ENCODE data around the gene CNN1.

CNN1 gene

DNA sequence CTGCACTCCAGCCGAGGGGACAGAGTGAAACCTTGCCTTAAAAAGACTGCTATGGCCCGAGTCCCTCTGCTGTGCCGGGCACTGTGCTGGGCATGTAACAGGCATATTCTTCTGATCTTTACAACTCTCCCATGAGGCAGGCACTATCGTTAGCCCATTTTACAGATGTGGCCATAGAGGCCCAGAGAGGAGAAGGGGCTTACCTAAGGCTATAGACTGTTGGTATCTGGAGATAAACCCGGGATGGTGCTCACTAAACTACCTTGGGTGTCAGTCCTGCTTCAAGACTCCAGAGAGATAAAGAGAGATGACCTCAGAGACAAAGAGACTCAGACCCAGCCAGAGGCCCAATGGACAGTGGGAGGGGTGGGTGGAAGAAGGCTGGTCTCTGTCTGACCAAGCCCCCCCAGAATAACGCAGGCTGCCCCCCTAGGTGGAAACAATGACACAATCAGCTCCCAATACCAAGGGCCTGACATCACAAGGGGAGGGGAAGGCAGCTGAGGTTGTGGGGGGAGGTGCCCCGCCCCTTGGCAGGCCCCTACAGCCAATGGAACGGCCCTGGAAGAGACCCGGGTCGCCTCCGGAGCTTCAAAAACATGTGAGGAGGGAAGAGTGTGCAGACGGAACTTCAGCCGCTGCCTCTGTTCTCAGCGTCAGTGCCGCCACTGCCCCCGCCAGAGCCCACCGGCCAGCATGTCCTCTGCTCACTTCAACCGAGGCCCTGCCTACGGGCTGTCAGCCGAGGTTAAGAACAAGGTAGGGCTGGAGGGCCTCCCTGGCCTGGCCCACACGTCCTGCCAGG is at the start of gene CNN1:
CNN1 (plus strand) TSS at position 620 of the 805 bp plus-strand sequence; CDS start at position 697, 77 bp downstream.
- DNase-seq (ENCODE audit: low spot score), result peak; percentile 60
- FAIRE-seq, result no peak

DNA sequence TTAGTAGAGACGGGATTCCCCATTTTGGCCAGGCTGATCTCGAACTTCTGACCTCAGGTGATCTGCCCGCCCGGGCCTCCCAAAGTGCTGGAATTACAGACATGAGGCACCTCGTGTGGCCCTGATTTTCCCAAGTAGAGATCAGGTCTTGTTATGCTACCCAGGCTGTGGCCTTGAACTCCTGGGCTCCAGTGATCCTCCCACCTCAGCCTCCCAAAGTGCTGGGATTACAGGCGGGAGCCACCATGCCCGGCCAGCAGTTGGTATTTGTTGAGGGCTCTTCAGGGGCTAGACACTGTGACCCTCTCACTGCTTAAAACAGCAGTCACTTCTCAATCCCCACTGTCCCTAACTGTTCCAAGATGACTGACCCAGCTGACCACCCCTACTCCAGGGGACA is 49.3 kb upstream of the CNN1 start:
- no peak for DNase-seq (ENCODE audit: low spot score)
- no peak for FAIRE-seq

DNA sequence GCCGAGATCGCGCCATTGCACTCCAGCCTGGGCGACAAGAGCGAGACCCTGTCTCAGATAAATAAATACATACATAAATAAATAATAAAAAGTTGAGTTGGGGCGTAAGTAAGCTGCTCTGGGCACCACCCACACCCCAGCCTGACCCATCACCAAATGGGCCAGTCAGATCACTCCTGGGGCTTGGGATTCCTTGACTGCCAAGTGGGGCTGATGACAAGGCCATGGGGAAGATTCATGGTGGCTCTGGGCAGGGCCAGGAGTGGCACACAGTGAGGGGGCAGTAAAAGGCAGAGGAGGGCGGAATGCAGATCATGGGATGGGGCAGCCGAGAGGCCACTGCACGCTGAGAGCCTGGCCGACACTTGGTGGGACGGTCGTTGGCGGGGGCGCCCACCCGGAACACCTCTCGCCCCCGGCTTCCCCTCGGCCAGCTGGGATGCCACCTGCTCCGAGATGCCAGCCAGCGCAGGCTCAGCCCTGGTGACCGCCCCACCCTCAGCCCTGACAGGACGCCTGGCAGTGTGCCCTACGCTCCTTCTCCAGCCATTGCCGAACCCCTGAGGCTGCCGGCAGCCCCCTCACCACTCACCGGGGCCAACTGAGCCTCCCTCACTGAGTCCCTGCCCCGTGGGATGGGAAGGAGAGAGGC is 43.9 kb upstream of the CNN1 start:
- no peak for DNase-seq (ENCODE audit: low spot score)
- FAIRE-seq, result no peak

DNA sequence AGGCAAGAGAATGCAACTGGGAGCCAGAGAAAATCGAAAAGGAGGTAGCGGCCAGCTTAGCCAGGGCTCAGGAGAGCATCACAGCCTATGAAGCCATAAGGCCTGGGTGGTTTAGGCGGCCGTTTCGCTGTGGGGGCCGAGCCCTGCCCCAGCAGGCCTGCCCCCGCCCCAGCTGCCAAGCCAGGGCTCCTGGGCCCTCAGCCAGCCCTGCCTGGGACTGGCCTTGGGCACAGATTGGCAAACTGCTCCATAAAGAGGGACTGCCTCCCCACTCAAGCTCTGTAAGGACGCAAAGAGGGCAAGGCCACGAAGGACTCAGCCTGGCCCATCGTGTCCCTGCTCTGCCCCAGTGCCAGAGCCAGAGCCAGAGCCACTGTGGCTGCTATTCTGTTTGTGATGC is 43.2 kb upstream of the CNN1 start:
- DNase-seq (ENCODE audit: low spot score) (no peak), FAIRE-seq (no peak)

DNA sequence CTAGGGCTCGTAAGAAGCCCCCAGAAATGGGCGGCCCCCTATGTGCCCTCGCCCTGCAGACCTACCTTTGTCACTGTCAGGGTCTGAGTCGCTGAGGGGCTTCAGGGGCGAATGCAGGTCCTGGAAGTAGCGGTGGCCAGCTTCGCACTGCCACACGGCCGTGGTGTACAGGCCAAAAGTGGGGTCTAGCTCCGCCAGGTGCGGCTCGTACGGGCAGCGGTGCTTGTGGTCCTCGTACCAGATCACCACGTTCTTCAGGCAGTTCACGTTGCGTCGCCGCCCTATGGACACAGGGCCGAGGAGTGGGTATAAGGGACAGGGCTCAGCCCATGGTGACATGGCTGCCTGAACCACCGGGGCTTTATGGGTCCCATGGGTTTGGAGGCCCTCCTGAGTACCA is 42.8 kb upstream of the CNN1 start:
- DNase-seq (ENCODE audit: low spot score), result no peak
- no peak for FAIRE-seq

DNA sequence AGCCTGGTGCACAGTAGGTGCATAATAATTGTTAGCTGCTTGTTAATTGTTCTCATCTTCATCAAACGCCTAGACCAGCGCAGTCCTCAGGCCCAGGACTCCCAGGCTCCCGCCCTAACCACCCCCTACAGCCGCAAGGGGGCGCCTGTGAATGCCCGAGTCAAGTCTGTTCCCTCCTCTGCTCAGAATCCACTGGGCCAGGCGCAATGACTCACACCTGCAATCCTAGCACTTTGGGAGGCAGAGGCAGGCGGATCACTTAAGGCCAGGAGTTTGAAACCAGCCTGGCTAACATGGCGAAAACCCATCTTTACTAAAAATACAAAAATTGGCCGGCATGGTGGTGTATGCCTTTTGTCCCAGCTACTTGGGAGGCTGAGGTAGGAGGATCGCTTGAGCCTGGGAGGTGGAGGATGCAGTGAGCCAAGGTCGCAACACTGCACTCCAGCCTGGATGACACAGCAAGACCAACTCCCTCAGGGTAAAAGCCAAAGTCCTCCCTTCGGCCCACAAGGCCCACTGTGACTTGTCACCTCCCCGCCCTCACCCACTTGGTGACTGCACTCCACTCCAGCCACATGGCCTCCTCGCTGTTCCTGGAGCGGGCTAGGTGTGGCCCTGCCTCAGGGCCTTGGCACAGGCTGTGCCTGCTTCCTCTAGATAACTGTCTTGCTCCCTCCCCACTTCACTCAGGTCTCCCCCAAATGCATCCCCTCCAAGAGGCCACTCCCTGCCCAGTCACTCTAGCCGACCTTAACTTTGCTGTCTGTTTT is 42.1 kb upstream of the CNN1 start:
- peak; percentile 65 for DNase-seq (ENCODE audit: low spot score)
- no peak for FAIRE-seq

DNA sequence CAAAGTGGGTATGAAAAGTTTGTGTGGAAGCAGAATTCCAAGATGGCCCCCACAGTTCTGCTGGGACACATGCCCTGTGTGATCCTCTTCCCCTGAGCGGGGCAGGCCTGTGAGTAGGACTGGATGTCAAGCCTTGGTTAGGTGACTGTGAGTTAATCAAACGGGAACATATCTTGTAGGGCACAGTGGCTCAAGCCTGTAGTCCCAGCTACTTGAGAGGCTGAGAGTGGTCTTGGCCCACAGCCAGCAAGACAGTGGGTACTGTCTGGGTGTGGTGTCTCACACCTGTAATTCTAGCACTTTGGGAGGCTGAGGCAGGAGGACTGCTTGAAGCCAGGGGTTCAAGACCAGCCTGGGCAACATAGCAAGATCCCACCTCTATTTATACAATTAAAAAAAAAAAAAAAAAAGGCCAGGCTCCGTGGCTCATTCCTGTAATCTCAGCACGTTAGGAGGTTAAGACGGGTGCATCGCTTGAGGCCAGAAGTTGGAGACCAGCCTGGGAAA is 39.4 kb upstream of the CNN1 start:
- no peak for DNase-seq (ENCODE audit: low spot score)
- FAIRE-seq, result no peak

DNA sequence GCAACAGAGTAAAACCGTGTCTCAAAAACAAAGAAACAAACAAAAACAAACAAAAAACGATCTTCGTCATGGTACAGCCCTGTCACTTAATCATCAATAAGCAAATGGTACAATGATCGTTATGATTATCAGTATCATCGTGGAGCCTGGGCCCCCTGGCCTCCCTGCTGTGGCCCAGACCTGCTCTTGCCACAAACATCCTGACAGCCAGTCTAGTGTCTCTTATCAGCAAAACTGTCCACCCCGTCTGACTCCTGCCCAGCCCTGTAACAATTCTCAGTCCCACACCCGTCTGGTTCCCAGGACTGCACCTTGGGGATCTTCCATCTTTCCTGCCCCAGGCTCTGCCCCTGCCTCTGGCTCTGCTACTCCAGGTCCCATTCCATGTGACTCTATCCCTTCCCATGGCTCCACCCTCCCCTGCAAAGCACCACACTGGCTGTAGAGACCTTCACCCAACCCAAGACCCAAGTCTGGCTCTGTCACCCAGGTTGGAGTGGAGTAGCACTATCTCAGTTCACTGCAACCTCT is 38.7 kb upstream of the CNN1 start:
- FAIRE-seq (no peak), DNase-seq (ENCODE audit: low spot score) (no peak)

DNA sequence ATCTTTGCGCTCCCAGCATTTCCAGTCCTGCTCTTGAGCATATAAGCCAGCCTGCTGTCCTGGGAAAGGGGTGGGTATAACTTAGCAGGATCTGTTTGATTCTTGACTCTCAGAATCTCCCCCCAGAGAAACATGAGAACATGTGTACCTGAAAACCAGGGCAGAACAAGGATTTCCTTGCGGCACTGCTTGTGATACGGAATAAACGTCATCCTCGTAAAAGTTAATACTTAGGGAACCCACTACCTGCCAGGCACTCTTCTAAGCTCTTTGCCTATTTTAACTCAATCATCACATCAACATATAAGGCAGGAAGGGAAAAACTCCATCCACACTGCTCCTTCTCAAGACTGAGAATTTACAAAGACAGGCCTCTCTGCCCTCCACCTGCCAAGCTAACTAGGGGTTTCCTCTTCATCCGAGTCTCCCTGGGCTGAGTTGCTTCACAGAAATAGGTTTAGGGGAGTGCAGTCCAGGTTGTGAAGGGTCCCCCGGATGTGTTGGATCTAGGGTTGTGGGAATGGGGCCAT is 34.1 kb upstream of the CNN1 start:
- FAIRE-seq (no peak), DNase-seq (ENCODE audit: low spot score) (no peak)

DNA sequence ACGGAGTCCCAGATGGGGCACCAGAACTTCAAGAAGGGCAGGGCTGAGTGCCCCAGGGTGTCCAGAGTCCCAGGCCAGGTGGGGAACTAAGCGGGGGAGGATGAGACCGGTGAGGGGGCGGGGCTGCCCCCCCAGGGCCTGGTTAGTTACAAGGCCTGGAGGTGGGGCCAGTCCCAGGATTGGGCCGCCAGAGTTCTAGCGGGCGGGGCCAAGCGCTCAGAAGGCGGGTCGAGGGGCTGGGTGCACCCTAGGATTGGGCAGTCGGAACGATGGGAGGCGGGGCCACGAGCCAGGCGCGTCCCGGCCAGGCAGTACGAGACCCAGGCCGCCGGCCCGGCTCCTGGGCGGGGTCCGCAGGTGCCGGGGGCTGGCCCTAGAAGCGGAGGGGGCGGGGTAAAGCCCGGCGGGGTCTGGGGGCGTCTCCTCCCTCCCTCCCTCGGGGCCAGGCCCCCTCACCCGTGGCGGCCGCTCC is 33.6 kb upstream of the CNN1 start:
- DNase-seq (ENCODE audit: low spot score) (peak; percentile 95), FAIRE-seq (no peak)

DNA sequence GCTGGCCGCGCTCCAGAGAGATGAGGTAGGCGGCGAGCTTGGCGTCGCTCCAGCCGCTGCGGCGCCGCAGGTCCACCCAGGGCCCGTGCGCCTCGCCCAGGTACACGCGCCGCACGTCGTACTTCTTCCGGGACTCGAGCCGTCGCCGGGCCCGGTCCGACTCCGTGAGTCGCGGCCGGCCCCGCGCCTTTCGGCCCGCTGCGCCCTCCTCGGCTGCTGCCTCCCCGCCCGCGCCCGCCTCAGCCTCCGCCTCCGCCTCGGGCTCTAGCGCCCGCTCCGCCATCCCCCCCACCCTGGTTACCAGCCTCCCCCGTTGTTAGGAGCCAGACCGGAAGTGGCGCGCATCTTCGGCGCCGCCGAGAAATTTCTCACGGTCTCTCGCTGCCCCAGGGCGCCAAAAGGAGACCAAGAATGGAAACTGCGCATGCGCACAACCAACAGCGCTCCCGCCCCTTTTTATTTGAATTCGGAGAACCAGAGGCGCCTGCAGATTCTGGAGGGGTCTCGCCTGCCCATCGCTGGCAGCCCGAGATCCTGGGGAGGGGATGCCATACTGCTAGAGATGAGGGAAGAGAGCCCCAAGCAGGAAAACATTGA is 33.0 kb upstream of the CNN1 start, which contains the start of gene ZNF653:
ZNF653 (minus strand) TSS at position 336 of the 597 bp plus-strand sequence; CDS start at position 283, 53 bp downstream.
- DNase-seq (ENCODE audit: low spot score) (peak; percentile 91), FAIRE-seq (no peak)

DNA sequence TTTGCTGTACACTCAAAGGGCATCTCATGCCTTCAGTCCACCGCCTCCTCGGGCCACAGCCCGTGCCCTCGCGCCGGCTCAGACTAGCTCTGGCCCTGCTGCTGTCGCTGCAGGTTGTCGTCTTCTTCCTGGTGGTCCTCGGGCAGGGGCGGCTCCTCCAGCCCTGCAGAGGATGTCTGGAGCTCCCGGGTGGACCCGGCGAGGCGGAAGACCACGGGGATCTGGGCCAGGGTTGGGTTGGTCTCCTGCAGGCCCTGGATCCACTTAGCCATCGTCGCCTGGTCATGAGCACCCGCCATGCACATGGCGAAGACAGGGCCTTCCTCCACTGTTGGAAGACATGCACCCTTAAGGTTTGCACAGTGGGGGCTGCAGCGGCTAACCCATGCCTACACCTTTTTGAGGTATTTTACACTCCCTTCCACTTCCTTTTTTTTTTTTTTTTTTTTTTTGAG is 32.5 kb upstream of the CNN1 start:
- FAIRE-seq, result no peak
- no peak for DNase-seq (ENCODE audit: low spot score)

DNA sequence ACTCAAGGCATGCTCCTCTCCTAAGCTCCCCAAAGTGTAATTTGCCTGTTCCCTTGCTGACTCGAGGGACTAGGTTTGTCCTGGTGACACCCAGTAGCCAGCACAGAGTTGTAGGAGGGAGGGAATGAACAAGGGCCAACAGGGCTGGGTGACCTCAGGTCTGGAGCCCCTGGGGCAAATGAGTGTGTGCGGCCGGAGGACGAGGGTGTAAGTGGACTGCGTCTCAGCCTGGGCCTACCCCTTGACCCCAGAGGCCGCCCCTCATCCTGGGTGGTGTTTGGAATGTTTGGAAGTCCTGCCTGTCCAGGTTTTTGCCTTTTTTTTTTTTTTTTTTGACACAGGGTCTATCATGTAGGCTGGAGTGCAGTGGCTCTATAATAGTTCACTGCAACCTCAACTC is 31.7 kb upstream of the CNN1 start:
- DNase-seq (ENCODE audit: low spot score), result no peak

DNA sequence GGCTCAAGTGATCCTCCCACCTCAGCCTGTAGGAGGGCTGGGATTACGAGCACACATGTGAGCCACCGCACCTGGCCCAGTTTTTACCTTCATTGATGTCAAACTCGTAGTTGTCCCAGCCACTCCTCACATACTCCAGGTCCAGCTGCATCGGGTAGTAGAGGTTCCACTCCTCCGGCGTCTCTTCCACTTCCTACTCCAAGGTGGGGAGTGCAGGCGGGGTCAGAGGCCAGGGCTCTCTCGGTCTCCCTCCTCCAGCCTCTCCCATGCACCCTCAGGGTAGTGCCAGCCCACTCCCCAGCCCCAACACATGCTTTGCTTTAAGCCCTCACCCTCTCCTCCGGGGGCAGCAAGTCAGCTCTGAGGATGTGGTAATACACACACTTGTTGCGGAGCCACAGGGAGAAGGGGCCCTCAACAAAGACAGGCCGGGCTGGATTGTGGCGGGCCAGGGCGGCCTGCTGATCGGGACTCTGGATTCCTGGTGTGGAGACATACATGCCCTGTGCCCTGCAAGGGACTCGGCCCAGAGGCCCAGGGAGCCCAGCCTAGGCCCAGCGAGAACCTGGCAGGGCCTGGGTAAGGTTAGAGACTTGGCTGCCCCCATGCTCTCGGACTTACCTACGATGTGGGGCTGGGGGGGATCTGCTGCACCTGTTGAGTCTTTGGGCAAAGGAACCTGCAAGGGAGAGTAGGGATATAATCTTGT is 31.1 kb upstream of the CNN1 start:
- no peak for FAIRE-seq
- DNase-seq (ENCODE audit: low spot score), result no peak

More for the DNA sequence above, 31.7 kb upstream of the CNN1 start:
- no peak for FAIRE-seq

DNA sequence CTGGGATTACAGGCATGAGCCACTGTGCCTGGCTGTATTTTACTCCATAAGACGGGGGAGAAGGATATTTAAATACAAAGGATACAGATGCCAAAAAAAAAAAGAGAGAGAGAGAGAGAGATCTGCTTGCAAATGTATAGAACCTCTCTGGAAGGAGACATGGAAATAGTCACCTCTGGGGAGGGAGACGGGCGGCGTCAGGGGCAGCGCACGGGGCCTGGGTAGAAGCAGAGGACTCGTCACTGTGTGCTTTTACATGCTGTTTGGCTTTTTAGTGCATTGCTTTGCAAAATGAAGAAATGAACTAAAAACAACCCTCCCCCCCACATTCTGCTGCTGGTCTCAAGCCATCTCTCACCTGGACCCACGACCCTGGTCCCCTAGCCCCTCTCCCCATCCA is 28.2 kb upstream of the CNN1 start:
- no peak for DNase-seq (ENCODE audit: low spot score)
- no peak for FAIRE-seq

DNA sequence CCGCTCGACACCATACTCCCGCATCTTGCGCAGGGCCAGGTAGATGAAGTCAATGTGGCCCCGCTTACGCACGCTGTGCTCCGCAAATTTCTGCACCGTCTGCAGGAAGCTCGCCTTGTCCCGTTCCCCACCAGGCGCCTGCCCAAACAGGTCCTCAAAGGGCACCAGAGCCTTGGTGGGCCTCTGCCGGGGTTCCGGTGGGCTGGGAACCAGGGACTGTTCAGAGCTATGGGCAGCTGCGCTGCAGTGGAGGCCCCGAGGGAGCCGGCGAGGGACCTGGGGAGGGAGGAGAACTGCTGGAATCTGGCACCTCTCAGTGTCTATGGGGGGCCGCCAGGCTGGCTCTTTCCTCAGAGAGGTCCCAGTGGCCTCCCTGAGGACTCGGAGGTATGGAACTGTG is 24.7 kb upstream of the CNN1 start:
- FAIRE-seq, result no peak
- no peak for DNase-seq (ENCODE audit: low spot score)

DNA sequence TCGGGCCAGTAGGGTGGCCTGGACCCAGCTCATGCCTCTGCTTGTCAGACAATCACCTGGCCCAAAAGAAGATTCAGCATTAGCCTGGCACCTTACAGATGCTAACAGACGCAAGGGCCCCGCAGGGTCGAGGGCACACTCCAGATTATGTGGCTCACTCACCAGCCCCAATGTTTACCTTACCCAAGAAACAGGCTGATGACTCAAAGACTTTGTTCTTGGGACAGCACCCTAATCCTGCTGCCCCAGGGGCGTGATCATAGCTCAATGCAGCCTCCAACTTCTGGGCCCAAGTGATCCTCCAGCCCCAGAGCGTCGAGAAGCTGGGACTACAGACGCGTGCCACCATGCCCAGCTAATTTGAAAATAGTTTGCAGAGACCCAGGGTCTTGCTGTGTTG is 19.5 kb upstream of the CNN1 start:
- no peak for FAIRE-seq

DNA sequence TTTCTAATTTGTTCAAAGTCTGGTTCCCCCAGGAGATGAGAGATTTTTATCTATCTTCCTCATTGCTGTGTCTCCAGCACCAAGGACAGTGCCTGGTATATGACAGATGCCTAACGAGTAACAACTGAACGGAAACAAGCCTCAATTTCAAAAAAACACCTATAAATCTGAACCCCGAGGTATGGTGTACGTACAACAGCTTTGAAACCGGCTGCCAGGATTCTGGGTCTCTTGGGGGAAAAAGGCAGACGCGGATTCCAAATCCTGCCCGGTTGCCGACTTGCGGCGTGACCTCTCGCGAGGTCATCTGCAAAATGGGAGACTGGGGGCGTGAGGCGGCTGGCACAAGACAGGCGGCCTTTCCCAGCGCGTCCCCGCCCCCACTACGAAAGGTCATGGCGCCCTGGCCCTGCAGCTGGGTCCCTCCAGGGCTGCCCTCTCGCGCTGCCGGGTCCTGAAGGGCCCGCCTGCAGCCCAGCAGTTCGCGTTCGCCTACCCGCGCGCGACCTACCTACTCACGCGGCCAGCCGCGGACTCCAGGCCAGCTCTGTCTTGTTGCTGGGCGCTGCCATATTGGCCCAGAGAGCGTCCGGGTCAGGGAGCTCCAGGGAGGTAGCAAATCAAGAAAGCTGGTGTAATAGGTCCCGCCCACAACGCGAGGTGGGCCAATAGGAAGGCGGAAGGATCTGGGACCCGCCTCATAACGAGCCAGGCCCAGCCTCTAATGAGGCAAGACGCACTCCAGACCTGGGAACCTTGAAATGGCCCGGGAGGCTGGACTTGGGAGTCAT is 9.9 kb upstream of the CNN1 start, which contains the start of gene ECSIT:
ECSIT (minus strand) TSS at position 584 of the 791 bp plus-strand sequence. CDS start 9,964 bp downstream, outside the sequence.
- no peak for FAIRE-seq
- peak; percentile 91 for DNase-seq (ENCODE audit: low spot score)

More for the DNA sequence above, 19.5 kb upstream of the CNN1 start:
- DNase-seq (ENCODE audit: low spot score), result no peak

DNA sequence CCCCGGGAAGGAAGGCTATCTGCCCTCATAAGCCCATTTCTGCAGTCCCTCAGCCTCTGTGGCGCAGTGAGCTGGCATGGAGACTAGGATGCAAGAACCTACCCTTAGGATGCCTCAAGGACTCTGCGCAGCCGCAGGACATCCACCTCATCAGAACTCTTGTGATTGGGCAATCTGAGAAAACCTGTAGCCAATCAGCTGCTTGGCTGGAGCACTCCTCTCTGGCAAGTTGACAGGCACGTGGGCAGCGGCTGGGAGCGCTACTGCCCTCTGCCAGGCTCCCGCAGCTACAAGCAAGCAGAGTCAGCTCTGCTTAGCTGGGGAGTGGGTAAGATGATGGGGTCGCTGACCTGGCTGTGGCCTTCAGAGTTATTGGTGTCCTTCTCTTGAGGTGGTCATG is 8.2 kb upstream of the CNN1 start:
- FAIRE-seq (no peak), DNase-seq (ENCODE audit: low spot score) (peak; percentile 46)

Data from urothelium cell line (cell line).